ENCODE data around the gene DEGS2.

DNA sequence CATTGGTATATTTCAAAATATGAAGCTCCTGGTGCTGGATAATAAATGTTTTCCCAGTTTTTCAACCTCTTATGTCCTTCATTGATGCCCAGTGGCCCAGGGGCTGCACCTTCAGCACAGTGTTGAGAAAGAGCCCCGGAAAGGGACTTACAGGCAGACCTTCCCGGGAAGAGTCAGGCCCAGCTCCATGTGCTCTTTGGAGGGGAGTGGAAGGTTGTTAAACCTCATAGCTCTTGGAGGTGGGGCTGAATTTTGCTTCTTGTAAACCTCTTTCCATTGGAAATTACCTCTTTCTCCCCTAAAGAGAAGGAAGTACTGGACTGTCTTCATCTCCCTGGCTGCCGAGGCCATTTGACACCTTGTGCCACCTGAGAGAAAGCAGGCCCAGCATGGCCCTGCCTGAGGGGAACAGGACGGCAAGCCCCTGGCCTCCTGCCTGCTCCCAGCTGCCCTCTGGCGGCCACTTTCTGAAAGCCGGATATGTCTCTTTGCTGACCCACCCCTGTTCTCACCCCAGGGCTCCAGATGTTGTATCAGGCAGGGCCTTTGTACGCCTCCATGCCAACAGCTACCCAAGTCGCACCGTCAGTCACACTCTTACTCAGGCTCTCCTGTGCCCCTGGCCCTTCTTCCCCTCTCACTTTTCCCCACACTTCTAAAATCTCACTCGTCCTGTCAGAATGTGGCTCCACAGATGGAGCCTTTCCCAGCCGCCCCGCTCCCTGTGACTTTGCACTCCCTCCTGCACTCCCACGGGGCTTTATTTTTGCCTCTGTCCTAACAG is 51.2 kb downstream of the DEGS2 start:
- TF ChIP-seq EZH2phosphoT487 (IDR thresholded peaks at IDR 0.05; ENCODE audit: borderline replicate concordance), result no peak
- TF ChIP-seq, protein P1, sequence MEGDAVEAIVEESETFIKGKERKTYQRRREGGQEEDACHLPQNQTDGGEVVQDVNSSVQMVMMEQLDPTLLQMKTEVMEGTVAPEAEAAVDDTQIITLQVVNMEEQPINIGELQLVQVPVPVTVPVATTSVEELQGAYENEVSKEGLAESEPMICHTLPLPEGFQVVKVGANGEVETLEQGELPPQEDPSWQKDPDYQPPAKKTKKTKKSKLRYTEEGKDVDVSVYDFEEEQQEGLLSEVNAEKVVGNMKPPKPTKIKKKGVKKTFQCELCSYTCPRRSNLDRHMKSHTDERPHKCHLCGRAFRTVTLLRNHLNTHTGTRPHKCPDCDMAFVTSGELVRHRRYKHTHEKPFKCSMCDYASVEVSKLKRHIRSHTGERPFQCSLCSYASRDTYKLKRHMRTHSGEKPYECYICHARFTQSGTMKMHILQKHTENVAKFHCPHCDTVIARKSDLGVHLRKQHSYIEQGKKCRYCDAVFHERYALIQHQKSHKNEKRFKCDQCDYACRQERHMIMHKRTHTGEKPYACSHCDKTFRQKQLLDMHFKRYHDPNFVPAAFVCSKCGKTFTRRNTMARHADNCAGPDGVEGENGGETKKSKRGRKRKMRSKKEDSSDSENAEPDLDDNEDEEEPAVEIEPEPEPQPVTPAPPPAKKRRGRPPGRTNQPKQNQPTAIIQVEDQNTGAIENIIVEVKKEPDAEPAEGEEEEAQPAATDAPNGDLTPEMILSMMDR (conservative IDR thresholded peaks at IDR 0.05; ENCODE audit: low read length), result peak; percentile 82
